Neural cell (in vitro differentiated cells): Measurements from ENCODE around the gene FOXL3. TPM values are rescaled to one million over a fixed set of nuclear protein-coding genes. Genes with fewer than 3 reads are reported as not detected.

ENCODE experiments used
- H2AFZ ChIP-seq: fragments of 200-600, 300-800 bp; sonication (generic), shearing (Covaris generic); 2 replicates; pipeline ENCODE4 v1.6.0; 2014; ENCODE audit warnings: low read depth, mild to moderate bottlenecking, antibody characterized with exemption, low read length, moderate library complexity
- H3F3A ChIP-seq: fragments of 200-600 bp; shearing (Covaris generic); 2 replicates; pipeline ENCODE4 v1.6.1; 2016; ENCODE audit warnings: mild to moderate bottlenecking, moderate library complexity, mixed read lengths, antibody characterized with exemption, low read length; ENCODE audit not compliant: insufficient read depth, poor library complexity, severe bottlenecking
- H3K27ac ChIP-seq: fragments of 200-600, 300-800 bp; sonication (generic), shearing (Covaris generic); 2 replicates; pipeline ENCODE4 v1.5.1; 2014; ENCODE audit warnings: mild to moderate bottlenecking, low read length, moderate library complexity
- H3K27me3 ChIP-seq: fragments of 300-800, 200-600 bp; sonication (generic), shearing (Covaris generic); 2 replicates; pipeline ENCODE4 v1.6.0; 2014; ENCODE audit warnings: mild to moderate bottlenecking, low read depth, low read length, moderate library complexity; ENCODE audit not compliant: insufficient read depth
- H3K36me3 ChIP-seq: fragments of 300-800, 200-600 bp; sonication (generic), shearing (Covaris generic); 2 replicates; pipeline ENCODE4 v1.5.1; 2014; ENCODE audit warnings: mild to moderate bottlenecking, antibody characterized with exemption, low read length, moderate library complexity; ENCODE audit not compliant: insufficient read depth
- H3K4me2 ChIP-seq: fragments of 300-800, 200-600 bp; sonication (generic), shearing (Covaris generic); 2 replicates; pipeline ENCODE4 v1.6.0; 2014; ENCODE audit warnings: mild to moderate bottlenecking, low read length
- H3K4me3 ChIP-seq: fragments of 300-800, 200-600 bp; sonication (generic), shearing (Covaris generic); 2 replicates; pipeline ENCODE4 v1.5.1; 2014; ENCODE audit warnings: mild to moderate bottlenecking, low read length, moderate library complexity
- H3K79me2 ChIP-seq: fragments of 200-600 bp; shearing (Covaris generic); replicated peaks from 2 replicates; pipeline ENCODE4 v1.6.0; 2014; ENCODE audit warnings: mild to moderate bottlenecking, low read length, moderate library complexity; ENCODE audit not compliant: insufficient read depth
- H3K9ac ChIP-seq: fragments of 300-800, 200-600 bp; sonication (generic), shearing (Covaris generic); 2 replicates; pipeline ENCODE4 v1.6.1; 2016; ENCODE audit warnings: mild to moderate bottlenecking, low read length, mixed read lengths
- H3K9me2 ChIP-seq: fragments of 200-600 bp; shearing (Covaris generic); 2 replicates; pipeline ENCODE4 v1.6.1; 2016; ENCODE audit warnings: mild to moderate bottlenecking, low read length, mixed read lengths; ENCODE audit not compliant: insufficient read depth
- H3K9me3 ChIP-seq: fragments of 200-600, 300-800 bp; sonication (generic), shearing (Covaris generic); 2 replicates; pipeline ENCODE4 v1.6.1; 2016; ENCODE audit warnings: mild to moderate bottlenecking, mixed run types, low read length, moderate library complexity, mixed read lengths
- H4K20me1 ChIP-seq: fragments of 200-600 bp; shearing (Covaris generic); 2 replicates; pipeline ENCODE4 v1.6.1; 2016; ENCODE audit warnings: mild to moderate bottlenecking, mixed run types; ENCODE audit not compliant: insufficient read depth
- EP300 ChIP-seq: fragments of 450-650 bp; conservative IDR thresholded peaks from 2 replicates; pipeline ENCODE4 v1.6.1; 2014; ENCODE audit warnings: antibody characterized with exemption, mild to moderate bottlenecking, moderate library complexity; ENCODE audit not compliant: poor library complexity, severe bottlenecking
- EZH2 ChIP-seq: fragments of 200-600, 300-800 bp; shearing (Covaris generic), sonication (generic); IDR thresholded peaks from 2 replicates; pipeline ENCODE4 v1.6.1; 2014; ENCODE audit warnings: antibody characterized with exemption, low read length, borderline replicate concordance, mild to moderate bottlenecking; ENCODE audit not compliant: insufficient read depth, poor library complexity, severe bottlenecking
- MXI1 ChIP-seq: fragments of 450-650 bp; conservative IDR thresholded peaks from 2 replicates; pipeline ENCODE4 v1.6.1; 2014; ENCODE audit warnings: antibody characterized with exemption, mild to moderate bottlenecking; ENCODE audit not compliant: poor library complexity, severe bottlenecking
- POLR2AphosphoS5 ChIP-seq: IDR thresholded peaks from 2 replicates; pipeline ENCODE4 v1.6.1; 2012
- RAD21 ChIP-seq: fragments of 450-650 bp; conservative IDR thresholded peaks from 2 replicates; pipeline ENCODE4 v1.6.1; 2014; ENCODE audit warnings: antibody characterized with exemption, mild to moderate bottlenecking, moderate library complexity
- SMC3 ChIP-seq: fragments of 450-650 bp; conservative IDR thresholded peaks from 2 replicates; pipeline ENCODE4 v1.6.1; 2014; ENCODE audit warnings: antibody characterized with exemption, mild to moderate bottlenecking, moderate library complexity; ENCODE audit not compliant: poor library complexity
- TAF1 ChIP-seq: IDR thresholded peaks from 2 replicates; pipeline ENCODE4 v1.6.1; 2012; ENCODE audit warnings: low read depth
- polyA plus RNA-seq: library from polyadenylated mRNA; depleted of rRNA; stranded (reverse); fragments of >200 nt; gene quantifications from 2 replicates; pipeline ENCODE4 v1.2.3, GENCODE V29; 2014
- TF ChIP-seq, protein P1 (sequence below): fragments of 450-650 bp; IDR thresholded peaks from 2 replicates; pipeline ENCODE4 v1.5.1; 2014; ENCODE audit warnings: antibody characterized with exemption, mild to moderate bottlenecking, moderate library complexity; ENCODE audit not compliant: poor library complexity, severe bottlenecking
- TF ChIP-seq, protein P2 (sequence below): IDR thresholded peaks from 2 replicates; pipeline ENCODE4 v1.6.1; 2012; ENCODE audit warnings: borderline replicate concordance

FOXL3 gene
- polyA plus RNA-seq, 1 donor from 2014 or later, result not detected

DNA sequence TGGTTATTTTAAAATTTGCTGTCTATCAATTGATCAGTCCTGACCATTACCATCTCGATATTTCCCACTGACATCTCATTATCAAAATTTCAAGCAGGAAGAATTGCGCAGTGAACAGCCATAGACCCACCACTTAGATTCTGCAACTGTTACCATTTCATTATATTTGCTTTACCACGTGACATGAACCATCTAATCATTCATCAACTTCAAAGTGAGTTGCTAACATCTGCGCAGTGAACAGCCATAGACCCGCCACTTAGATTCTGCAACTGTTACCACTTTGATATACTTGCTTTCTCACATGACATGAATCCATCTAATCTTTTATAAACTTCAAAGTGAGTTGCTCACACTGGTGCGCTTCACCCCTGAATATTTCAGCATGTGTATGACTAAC, 22.5 kb downstream of the FOXL3 start:
- Histone ChIP-seq H3K9me3 (no peaks in the 10 kb centered on the region), H3K27me3 (no peaks in the 10 kb centered on the region), H3F3A (no peaks in the 10 kb centered on the region), H3K9ac (no peak overlapping the region), H3K79me2 (no peaks in the 10 kb centered on the region), H2AFZ (no peak overlapping the region), H3K36me3 (no peaks in the 10 kb centered on the region), H3K9me2 (no peaks in the 10 kb centered on the region), H3K4me3 (no peak overlapping the region), H3K27ac (no peak overlapping the region), H3K4me2 (no peak overlapping the region), H4K20me1 (no peaks in the 10 kb centered on the region)
- TF ChIP-seq POLR2AphosphoS5 (no peak), EZH2 (no peak), RAD21 (no peak), TAF1 (no peak), MXI1 (no peak), EP300 (no peak), SMC3 (no peak)
- TF ChIP-seq, protein P1, sequence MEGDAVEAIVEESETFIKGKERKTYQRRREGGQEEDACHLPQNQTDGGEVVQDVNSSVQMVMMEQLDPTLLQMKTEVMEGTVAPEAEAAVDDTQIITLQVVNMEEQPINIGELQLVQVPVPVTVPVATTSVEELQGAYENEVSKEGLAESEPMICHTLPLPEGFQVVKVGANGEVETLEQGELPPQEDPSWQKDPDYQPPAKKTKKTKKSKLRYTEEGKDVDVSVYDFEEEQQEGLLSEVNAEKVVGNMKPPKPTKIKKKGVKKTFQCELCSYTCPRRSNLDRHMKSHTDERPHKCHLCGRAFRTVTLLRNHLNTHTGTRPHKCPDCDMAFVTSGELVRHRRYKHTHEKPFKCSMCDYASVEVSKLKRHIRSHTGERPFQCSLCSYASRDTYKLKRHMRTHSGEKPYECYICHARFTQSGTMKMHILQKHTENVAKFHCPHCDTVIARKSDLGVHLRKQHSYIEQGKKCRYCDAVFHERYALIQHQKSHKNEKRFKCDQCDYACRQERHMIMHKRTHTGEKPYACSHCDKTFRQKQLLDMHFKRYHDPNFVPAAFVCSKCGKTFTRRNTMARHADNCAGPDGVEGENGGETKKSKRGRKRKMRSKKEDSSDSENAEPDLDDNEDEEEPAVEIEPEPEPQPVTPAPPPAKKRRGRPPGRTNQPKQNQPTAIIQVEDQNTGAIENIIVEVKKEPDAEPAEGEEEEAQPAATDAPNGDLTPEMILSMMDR, result no peak
- TF ChIP-seq, protein P2, sequence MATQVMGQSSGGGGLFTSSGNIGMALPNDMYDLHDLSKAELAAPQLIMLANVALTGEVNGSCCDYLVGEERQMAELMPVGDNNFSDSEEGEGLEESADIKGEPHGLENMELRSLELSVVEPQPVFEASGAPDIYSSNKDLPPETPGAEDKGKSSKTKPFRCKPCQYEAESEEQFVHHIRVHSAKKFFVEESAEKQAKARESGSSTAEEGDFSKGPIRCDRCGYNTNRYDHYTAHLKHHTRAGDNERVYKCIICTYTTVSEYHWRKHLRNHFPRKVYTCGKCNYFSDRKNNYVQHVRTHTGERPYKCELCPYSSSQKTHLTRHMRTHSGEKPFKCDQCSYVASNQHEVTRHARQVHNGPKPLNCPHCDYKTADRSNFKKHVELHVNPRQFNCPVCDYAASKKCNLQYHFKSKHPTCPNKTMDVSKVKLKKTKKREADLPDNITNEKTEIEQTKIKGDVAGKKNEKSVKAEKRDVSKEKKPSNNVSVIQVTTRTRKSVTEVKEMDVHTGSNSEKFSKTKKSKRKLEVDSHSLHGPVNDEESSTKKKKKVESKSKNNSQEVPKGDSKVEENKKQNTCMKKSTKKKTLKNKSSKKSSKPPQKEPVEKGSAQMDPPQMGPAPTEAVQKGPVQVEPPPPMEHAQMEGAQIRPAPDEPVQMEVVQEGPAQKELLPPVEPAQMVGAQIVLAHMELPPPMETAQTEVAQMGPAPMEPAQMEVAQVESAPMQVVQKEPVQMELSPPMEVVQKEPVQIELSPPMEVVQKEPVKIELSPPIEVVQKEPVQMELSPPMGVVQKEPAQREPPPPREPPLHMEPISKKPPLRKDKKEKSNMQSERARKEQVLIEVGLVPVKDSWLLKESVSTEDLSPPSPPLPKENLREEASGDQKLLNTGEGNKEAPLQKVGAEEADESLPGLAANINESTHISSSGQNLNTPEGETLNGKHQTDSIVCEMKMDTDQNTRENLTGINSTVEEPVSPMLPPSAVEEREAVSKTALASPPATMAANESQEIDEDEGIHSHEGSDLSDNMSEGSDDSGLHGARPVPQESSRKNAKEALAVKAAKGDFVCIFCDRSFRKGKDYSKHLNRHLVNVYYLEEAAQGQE, result no peak

DNA sequence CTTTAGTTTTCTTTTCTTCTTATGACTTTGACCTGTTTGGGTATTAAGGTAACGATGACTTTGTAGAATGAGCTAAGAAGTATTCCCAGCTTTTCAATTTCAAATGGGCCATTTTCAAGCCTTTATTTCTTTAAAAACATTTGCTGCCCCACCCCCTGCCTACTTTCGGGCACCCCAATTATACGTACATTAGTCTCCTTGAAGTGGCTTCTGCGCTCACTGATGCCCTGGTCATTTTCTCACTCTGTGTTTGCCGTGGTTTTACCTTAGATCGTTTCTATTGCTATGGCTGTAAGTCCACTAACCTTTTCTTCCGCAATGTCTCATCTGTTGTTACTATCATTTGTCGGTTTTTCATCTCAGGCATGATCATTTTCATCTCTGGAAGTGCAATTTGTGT, 24.9 kb downstream of the FOXL3 start:
- Histone ChIP-seq H3K27ac (no peak overlapping the region), H2AFZ (no peak overlapping the region), H3K36me3 (no peaks in the 10 kb centered on the region), H3K4me3 (no peak overlapping the region), H3K9ac (no peak overlapping the region), H3K79me2 (no peaks in the 10 kb centered on the region), H3K9me2 (no peaks in the 10 kb centered on the region), H4K20me1 (no peaks in the 10 kb centered on the region), H3F3A (no peaks in the 10 kb centered on the region), H3K4me2 (no peak overlapping the region), H3K27me3 (no peaks in the 10 kb centered on the region), H3K9me3 (no peaks in the 10 kb centered on the region)
- TF ChIP-seq POLR2AphosphoS5, result no peak
- TF ChIP-seq EZH2, result no peak
- no peak for TF ChIP-seq EP300
- TF ChIP-seq SMC3, result no peak
- TF ChIP-seq TAF1, result no peak
- TF ChIP-seq MXI1, result no peak
- no peak for TF ChIP-seq RAD21
- TF ChIP-seq, protein P1, result no peak
- TF ChIP-seq, protein P2, result no peak
